Duodenal mucosa (tissue), 2 donors: ENCODE results near the gene TBC1D17.

ENCODE experiments used
- H3K27ac ChIP-seq: one replicate; pipeline ENCODE4 v1.7.0; 2013; ENCODE audit warnings: low read depth, low read length
- H3K27me3 ChIP-seq, 2 donors: one replicate each; pipeline ENCODE4 v1.7.0; 2013; ENCODE audit warnings: low read length in 2 of 2, control low read depth in 1 of 2; ENCODE audit not compliant: insufficient read depth in 2 of 2, control insufficient read depth in 1 of 2
- H3K36me3 ChIP-seq, 2 donors: one replicate each; pipeline ENCODE4 v1.7.0; 2013; ENCODE audit warnings: low read length in 2 of 2, control low read depth in 1 of 2; ENCODE audit not compliant: insufficient read depth in 2 of 2, control insufficient read depth in 1 of 2
- H3K4me1 ChIP-seq, 2 donors: one replicate each; pipeline ENCODE4 v1.7.0; 2013; ENCODE audit warnings: low read length in 2 of 2, control low read depth in 1 of 2; ENCODE audit not compliant: insufficient read depth in 2 of 2, control insufficient read depth in 1 of 2
- H3K4me3 ChIP-seq, 2 donors: one replicate each; pipeline ENCODE4 v1.7.0; 2013; ENCODE audit warnings: low read length in 2 of 2, low read depth in 1 of 2
- H3K9ac ChIP-seq, 2 donors: one replicate each; pipeline ENCODE4 v1.7.0; 2013; ENCODE audit warnings: low read length in 2 of 2, low read depth in 1 of 2
- H3K9me3 ChIP-seq, 2 donors: one replicate each; pipeline ENCODE4 v1.7.0; 2013; ENCODE audit warnings: low read length in 2 of 2, control low read depth in 1 of 2; ENCODE audit not compliant: control insufficient read depth in 1 of 2

TBC1D17 gene

GRCh38 chr19:49869009-49869483 lies 8.5 kb upstream of the TBC1D17 start:
- Histone ChIP-seq H3K27ac (peak overlapping the region; percentile 53), H3K4me3 (peak overlapping the region; percentile 50 to 60), H3K36me3 (peaks cover 8 to 9% of the 10 kb centered on the region in 2 donors), H3K9me3 (no peaks in the 10 kb centered on the region), H3K4me1 (peaks cover 34 to 45% of the 10 kb centered on the region in 2 donors), H3K27me3 (no peaks in the 10 kb centered on the region), H3K9ac (peak overlapping the region; percentile 23 to 57)

- H3K36me3 ChIP-seq, result peaks cover 2 to 8% of the 10 kb centered on the region in 2 donors
- H3K27ac ChIP-seq, result peak overlapping the region; percentile 95
- H3K4me3 ChIP-seq, result peak overlapping the region; percentile 86 to 92
- peak overlapping the region; percentile 89 to 98 for H3K9ac ChIP-seq
- H3K27me3 ChIP-seq, result no peaks in the 10 kb centered on the region
- H3K9me3 ChIP-seq, result no peaks in the 10 kb centered on the region
- H3K4me1 ChIP-seq, result peaks cover 33 to 45% of the 10 kb centered on the region in 2 donors
These were observed 7.8 kb upstream of the TBC1D17 start for GRCh38 chr19:49869484-49870308.

- Histone ChIP-seq H3K9me3 (no peaks in the 10 kb centered on the region), H3K4me3 (peak overlapping the region; percentile 86 to 92), H3K9ac (peak overlapping the region; percentile 89 to 98), H3K36me3 (peaks cover 0 to 5% of the 10 kb centered on the region in 2 donors), H3K27me3 (no peaks in the 10 kb centered on the region), H3K27ac (peak overlapping the region; percentile 95), H3K4me1 (peaks cover 33 to 43% of the 10 kb centered on the region in 2 donors)
These were observed 7.1 kb upstream of the TBC1D17 start for GRCh38 chr19:49870309-49870901.

GRCh38 chr19:49871349-49871985 lies 6.0 kb upstream of the TBC1D17 start:
- Histone ChIP-seq H3K4me3 (no peak overlapping the region), H3K36me3 (peaks cover 0 to 5% of the 10 kb centered on the region in 2 donors), H3K9me3 (no peaks in the 10 kb centered on the region), H3K27me3 (no peaks in the 10 kb centered on the region), H3K27ac (no peak overlapping the region), H3K9ac (no peak overlapping the region), H3K4me1 (peaks cover 26 to 40% of the 10 kb centered on the region in 2 donors)

GRCh38 chr19:49872245-49873128 lies 5.0 kb upstream of the TBC1D17 start:
- Histone ChIP-seq H3K9ac (no peak overlapping the region), H3K36me3 (peaks cover 0 to 5% of the 10 kb centered on the region in 2 donors), H3K4me1 (peaks cover 23 to 37% of the 10 kb centered on the region in 2 donors), H3K4me3 (no peak overlapping the region), H3K27me3 (no peaks in the 10 kb centered on the region), H3K9me3 (no peaks in the 10 kb centered on the region), H3K27ac (no peak overlapping the region)

GRCh38 chr19:49873129-49873521 lies 4.4 kb upstream of the TBC1D17 start:
- Histone ChIP-seq H3K4me3 (no peak overlapping the region), H3K27me3 (no peaks in the 10 kb centered on the region), H3K27ac (no peak overlapping the region), H3K36me3 (peaks cover 0 to 5% of the 10 kb centered on the region in 2 donors), H3K9me3 (no peaks in the 10 kb centered on the region), H3K4me1 (peaks cover 24 to 39% of the 10 kb centered on the region in 2 donors), H3K9ac (no peak overlapping the region)

- Histone ChIP-seq H3K9ac (no peak overlapping the region), H3K27ac (no peak overlapping the region)
These were observed 3.7 kb upstream of the TBC1D17 start for GRCh38 chr19:49873834-49874233.

GRCh38 chr19:49874503-49875157 lies 2.9 kb upstream of the TBC1D17 start:
- H3K9ac ChIP-seq, result peak overlapping the region in 1 of 2 donors; percentile 95
- peaks cover 31 to 37% of the 10 kb centered on the region in 2 donors for H3K4me1 ChIP-seq
- no peaks in the 10 kb centered on the region for H3K27me3 ChIP-seq
- no peak overlapping the region for H3K4me3 ChIP-seq
- peaks cover 0 to 15% of the 10 kb centered on the region in 2 donors for H3K36me3 ChIP-seq
- H3K27ac ChIP-seq, result no peak overlapping the region
- no peaks in the 10 kb centered on the region for H3K9me3 ChIP-seq

More at GRCh38 chr19:49873834-49874233, 3.7 kb upstream of the TBC1D17 start:
- Histone ChIP-seq H3K27me3 (no peaks in the 10 kb centered on the region), H3K4me1 (peaks cover 31 to 39% of the 10 kb centered on the region in 2 donors), H3K4me3 (no peak overlapping the region), H3K36me3 (peaks cover 0 to 10% of the 10 kb centered on the region in 2 donors), H3K9me3 (no peaks in the 10 kb centered on the region)

GRCh38 chr19:49875177-49875576 lies 2.3 kb upstream of the TBC1D17 start:
- Histone ChIP-seq H3K27ac (no peak overlapping the region), H3K9me3 (no peaks in the 10 kb centered on the region), H3K36me3 (peaks cover 2 to 18% of the 10 kb centered on the region in 2 donors), H3K4me3 (peak overlapping the region; percentile 95 to 99), H3K9ac (peak overlapping the region; percentile 95 to 100), H3K4me1 (peaks cover 31 to 36% of the 10 kb centered on the region in 2 donors), H3K27me3 (no peaks in the 10 kb centered on the region)
